GM18520 (cell line): ENCODE measurements around the gene INO80C.
"Not testable (repeated sequence)": the region's sequence is repeated elsewhere in the genome, so short reads cannot be mapped to it uniquely, and the experiment has no call there.

Experiments used
- ATAC-seq: cut with Tn5 transposase; IDR thresholded peaks from one replicate; pipeline ENCODE4 v1.9.1; 2021; ENCODE audit not compliant: unreplicated experiment

INO80C gene

GRCh38 chr18:35463827-35464226 is 33.9 kb downstream of the INO80C start:
- ATAC-seq = no peak

DNA sequence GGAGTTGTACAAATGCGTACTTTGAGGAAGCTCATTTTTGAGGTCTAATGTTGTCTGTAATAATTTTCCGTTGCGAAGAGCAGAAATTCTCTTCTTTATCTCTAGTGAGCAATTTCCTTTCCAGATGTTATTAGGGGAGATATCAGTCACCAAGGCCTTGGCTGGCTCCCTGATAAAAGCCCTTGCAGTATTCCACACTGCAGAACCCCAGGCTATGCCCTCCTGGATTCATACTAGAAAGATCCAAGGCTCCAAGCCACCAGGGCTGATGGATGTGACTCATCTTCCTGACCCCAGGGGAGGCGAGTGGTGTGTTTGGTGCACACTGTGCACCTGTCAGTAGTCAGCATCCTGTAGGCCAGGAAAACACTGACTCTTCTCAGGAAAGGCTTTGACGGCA is 34.7 kb downstream of the INO80C start:
- ATAC-seq = no peak

DNA sequence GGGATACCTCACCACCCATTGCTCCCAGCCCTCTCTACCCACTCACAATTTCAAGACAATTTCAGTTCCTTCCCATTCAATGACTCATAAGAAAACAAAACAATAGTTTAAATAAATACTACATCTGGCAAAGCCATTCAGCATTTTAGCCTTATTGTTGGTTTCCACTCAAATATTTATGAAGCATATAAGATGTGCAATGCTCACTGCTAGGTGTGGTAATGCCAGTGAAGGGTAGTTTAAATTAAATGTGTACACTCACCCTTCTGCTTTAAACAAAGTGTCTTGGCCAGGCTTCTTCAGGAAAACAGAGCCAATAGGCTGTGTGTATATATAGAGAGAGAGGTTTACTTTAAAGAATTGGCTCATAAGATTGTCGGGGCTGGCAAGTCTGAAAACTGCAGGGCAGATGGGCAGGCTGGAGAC is 37.0 kb downstream of the INO80C start:
- ATAC-seq = no peak

DNA sequence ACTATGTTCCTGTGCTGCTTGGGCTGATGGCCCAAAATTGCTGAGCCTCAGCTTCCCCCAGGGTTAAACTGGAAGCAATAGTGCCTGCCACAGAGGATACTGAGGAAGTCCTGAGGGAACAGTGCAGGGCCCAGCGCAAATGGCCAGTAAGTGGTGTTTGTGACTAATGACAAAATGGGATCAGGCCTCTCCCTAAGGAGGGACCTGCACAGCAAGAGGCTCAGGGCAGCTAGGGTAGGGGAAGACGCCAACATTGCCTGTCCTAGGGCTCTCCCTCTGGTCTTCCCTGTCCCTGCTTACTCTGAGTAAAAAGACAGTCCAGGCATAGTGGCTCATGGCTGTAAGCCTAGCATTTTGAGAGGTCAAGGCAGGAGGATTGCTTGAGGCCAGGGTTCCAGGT is 37.8 kb downstream of the INO80C start:
- no peak for ATAC-seq

DNA sequence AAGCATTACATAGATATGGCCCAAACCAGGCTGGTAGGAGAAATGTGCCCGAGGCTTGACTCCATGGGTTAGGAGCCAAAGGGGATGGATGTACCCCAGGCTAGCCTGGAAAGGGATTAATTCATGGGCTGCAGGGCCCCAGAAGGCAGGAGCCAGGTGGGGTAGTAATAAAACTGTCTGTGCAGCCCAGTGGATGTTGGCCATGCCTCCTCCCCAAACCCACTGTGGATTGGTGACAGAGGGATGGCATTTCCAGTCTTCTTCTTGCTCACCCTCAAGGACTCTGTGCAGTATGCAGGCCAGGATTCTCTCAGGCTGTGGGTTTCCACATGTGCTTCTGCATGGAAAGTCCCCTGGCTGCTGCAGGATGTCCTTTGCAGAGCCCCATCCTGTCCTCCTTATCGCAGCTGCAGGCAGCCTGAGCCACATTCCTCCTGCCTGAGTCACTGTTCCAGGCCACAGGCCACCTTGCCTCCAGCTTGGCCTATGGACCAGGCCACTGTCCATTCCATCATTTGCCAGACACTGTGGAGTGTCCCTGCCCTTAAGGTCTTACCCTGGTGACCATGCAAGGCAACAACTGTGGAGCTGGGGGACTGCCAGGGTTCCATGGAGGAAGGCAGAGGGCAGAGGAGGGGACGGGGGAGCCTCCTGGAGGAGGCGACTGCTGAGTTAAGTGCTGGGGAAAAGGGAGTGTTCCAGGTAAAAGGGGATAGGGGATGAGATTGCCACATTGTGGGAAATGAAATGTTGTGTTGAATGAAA is 38.9 kb downstream of the INO80C start:
- no peak for ATAC-seq

- no peak for ATAC-seq
Observed at GRCh38 chr18:35458271-35458670, 39.5 kb downstream of the INO80C start.

- no peak for ATAC-seq
Observed at GRCh38 chr18:35457140-35457704, 40.5 kb downstream of the INO80C start.

DNA sequence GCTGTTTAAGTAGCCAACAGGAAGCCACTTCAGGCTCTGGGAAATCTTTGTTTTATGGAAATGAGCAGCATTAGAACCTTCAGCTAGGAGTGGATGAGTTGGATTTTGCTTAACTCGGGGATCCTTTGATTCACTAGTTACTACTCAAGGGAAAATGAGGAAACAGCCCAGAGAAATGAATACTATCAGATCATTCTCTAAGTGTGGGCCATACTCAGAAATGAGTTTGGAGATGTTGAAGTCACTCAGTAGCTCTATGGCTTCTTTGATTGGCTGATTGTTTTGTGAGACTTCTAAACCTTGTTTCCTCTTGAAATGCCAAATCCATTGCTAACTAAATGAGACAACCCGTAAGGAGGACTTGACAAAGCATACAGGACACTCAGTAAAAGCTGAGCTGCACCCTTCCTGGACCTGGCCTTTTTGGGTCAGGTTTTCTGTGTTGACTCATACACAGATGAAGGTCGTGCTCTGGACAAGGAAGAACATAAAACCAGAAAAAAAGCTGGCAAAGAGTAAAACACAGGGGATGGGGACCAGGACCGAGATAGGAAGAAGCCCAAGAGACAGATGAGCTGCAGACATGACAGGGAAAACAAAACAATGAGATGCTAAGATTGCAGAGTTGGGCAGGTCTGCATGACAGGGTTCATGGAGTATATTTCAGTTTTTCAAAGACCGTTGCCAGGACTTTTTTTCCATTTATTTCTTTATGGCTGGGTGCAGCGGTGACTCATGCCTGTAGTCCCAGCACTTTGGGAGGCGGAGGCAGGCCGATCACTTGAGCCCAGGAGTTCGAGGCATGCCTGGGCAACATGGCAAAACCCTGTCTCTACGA is 41.6 kb downstream of the INO80C start:
- no peak for ATAC-seq

DNA sequence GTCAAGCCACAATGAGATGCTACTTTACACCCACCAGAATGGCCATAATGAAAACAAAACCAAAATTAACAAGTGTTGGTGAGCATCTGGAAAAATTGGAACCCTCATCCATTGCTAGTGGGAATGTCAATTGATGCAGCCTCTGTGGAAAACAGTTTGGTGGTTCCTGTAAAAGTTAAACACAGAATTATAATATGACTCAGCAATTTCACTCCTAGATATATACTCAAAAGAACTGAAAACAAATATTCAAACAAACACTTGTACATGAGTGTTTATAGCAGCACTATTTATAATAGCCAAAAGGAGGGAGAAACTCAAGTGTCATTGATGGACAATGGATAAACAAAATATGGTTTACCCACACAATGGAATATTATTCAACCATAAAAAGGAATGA is 43.0 kb downstream of the INO80C start:
- no peak for ATAC-seq

DNA sequence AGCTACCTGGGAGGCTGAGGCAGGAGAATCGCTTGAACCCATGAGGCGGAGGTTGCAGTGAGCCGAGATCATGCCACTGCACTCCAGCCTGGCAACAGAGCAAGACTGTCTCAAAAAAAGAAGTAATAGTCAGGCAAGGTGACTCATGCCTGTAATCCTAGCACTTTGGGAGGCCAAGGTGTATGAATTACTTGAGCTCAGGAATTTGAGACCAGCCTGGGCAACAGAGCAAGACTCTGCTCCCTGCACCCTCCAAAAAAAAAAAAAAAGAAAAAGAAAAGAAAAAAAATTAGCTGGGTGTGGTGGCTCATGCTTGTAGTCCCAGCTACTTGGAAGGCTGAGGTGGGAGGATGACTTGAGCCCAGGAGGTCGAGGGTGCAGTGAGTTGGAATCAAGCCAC is 44.7 kb downstream of the INO80C start:
- not testable (repeated sequence) for ATAC-seq

GRCh38 chr18:35451916-35452315 is 45.8 kb downstream of the INO80C start:
- ATAC-seq = no peak

DNA sequence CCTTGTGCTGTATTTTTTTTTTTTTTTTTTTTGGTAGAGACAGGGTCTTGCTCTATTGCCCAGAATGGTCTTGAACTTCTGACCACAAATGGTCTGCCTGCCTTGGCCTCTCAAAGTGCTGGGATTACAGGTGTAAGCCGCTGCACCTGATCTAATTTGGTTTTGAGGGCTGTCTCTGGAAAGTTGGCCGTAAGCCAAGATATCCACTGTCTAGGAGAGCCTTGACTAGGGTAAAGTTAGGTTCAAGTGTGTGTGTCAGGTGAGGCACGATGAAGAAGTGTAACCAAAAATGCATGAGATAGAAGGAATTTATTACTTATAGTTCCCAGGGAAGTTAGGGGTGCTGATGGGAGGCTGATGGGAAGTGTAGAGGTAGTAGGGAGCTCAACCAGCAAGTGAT is 46.7 kb downstream of the INO80C start:
- no peak for ATAC-seq

DNA sequence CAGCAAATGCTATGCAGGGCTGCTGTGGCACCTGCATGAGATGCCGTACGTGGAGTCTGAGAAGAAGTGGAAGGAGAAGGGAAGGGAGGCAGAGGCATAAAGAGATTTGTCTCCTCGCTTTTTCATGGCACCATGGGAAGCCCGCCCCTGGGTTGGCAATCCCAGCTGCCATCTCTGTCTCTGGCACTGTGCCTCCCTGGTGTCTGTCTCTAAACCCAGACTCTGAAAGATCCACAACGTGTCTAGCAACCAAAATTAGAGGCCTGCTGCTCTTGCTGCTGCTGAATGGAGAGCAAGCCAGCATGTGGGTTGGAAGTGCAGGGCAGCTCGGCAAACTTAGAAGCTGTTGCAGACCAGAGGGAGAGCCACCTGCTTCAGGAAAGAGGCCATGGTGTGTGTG is 53.1 kb downstream of the INO80C start:
- ATAC-seq = no peak

DNA sequence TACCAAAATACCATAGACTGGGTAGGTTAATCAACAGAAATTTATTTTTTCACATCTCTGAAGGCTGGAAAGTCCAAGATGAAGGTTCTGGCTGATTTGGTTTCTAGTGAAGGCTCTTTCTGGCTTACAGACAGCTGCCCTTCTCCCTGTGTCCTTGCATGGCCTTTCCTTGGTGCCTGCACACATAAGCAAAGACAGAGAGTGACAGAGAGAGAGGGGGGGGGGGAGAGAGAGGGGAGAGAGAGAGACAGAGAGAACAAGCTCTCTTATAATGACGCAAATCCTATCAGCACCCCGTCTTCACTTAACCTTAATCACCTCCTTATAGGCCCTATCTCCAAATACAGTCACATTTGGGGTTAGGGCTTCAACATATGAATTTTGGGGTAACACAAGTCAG is 53.9 kb downstream of the INO80C start:
- ATAC-seq = no peak

GRCh38 chr18:35443434-35443833 is 54.3 kb downstream of the INO80C start:
- ATAC-seq = no peak

- no peak for ATAC-seq
Observed at GRCh38 chr18:35442701-35443100, 55.1 kb downstream of the INO80C start.

DNA sequence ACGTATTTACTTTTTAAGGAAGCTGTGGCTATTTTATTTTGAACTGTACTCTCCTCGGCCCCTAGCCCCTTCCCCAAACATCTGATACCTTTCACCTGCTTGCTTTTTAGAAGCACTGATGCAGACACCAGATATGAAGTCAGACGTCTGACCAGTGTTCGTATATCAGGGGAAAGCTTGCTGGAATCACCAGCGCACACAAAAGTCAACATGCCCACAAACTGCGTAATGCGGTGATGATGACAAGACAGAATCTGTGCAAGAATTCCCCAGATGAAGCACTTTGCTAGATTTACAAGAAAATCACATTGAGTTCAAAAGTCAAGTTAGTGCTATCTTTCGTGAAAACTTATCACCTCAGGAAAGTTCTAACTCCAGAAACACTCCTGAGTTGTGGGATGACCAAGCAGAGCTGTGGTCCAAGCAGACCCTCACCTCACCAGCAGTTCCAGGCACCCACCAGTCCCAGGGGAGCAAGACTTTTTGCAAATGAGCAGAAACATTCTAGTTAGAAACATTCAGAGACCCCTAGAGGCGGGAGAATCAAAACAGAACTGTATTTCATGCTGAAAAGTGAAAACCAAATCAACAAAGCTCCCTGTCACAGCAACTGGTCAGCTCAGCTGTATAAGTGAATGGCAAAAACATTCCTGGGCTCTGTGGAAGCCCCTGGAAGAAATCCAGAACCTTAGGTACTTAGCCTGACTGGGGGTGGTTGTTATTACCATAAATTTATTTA is 55.7 kb downstream of the INO80C start:
- ATAC-seq = no peak

- ATAC-seq = no peak
Observed at GRCh38 chr18:35438480-35439234, 59.1 kb downstream of the INO80C start.

DNA sequence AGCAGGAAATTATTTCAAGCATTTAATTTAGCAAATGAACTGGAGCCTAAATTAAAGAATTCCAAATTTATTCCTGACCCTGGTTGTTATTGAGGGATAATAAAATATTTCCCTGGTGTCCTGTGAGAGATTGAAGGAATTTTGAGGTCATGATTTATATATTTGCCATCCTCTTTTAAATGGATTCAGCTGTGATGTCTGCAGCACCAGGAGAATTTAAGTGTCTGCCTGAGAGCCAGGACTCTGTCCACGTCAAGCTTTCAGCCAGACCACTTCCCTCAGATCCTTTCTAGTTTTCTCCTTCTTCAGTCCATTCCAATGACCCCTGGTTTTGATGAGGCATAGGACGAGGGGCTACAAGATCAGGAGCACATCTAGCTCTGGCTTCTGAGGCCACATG is 59.9 kb downstream of the INO80C start:
- ATAC-seq = no peak

GRCh38 chr18:35436076-35436649 is 61.6 kb downstream of the INO80C start:
- ATAC-seq = no peak
